ENCODE data around the gene KCTD16.

GRCh38 chr5:144429905-144430304, 259.2 kb downstream of the KCTD16 start:
- TF ChIP-seq PKNOX1 (IDR thresholded peaks at IDR 0.05), result no peak
- TF ChIP-seq SP1 (IDR thresholded peaks at IDR 0.05), result no peak
- no peak for TF ChIP-seq ARNT (IDR thresholded peaks at IDR 0.05)
- no peak for TF ChIP-seq ELF4 (IDR thresholded peaks at IDR 0.05)
- TF ChIP-seq FOXK2 (IDR thresholded peaks at IDR 0.05), result no peak
- no peak for TF ChIP-seq SUZ12 (IDR thresholded peaks at IDR 0.05)
- no peak for TF ChIP-seq ZNF384 (IDR thresholded peaks at IDR 0.05)
- no peak for TF ChIP-seq CTBP1 (IDR thresholded peaks at IDR 0.05; ENCODE audit: borderline replicate concordance)
- TF ChIP-seq L3MBTL2 (conservative IDR thresholded peaks at IDR 0.05), result no peak
- TF ChIP-seq HDGF (IDR thresholded peaks at IDR 0.05; ENCODE audit: borderline replicate concordance), result no peak
